ENCODE results near the gene SCCPDH.
"Not testable (repeated sequence)": the region's sequence is repeated elsewhere in the genome, so short reads cannot be mapped to it uniquely, and the experiment has no call there.

The SCCPDH gene

GRCh38 chr1:246801241-246802020 lies 77.2 kb downstream of the SCCPDH start:
- no peak for DNase-seq (ENCODE audit: low spot score)

- DNase-seq (ENCODE audit: low spot score): no peak
These were observed 79.2 kb downstream of the SCCPDH start for GRCh38 chr1:246803373-246803772.

- no peak for DNase-seq (ENCODE audit: low spot score)
These were observed 79.7 kb downstream of the SCCPDH start for GRCh38 chr1:246803883-246804282.

GRCh38 chr1:246805135-246805716 lies 81.0 kb downstream of the SCCPDH start:
- no peak for DNase-seq (ENCODE audit: low spot score)

- no peak for DNase-seq (ENCODE audit: low spot score)
These were observed 85.3 kb downstream of the SCCPDH start for GRCh38 chr1:246809473-246809872.

- no peak for DNase-seq (ENCODE audit: low spot score)
These were observed 87.8 kb downstream of the SCCPDH start for GRCh38 chr1:246811985-246812384.

GRCh38 chr1:246813325-246813724 lies 89.1 kb downstream of the SCCPDH start:
- not testable (repeated sequence) for DNase-seq (ENCODE audit: low spot score)

- no peak for DNase-seq (ENCODE audit: low spot score)
These were observed 90.7 kb downstream of the SCCPDH start for GRCh38 chr1:246814890-246815289.

GRCh38 chr1:246815693-246816270 lies 91.6 kb downstream of the SCCPDH start:
- no peak for DNase-seq (ENCODE audit: low spot score)
